Right cardiac atrium (tissue), 5 donors: ENCODE results near the gene PLIN4. TPM values are rescaled to one million over a fixed set of nuclear protein-coding genes. Genes with fewer than 3 reads are reported as not detected.

Source experiments
- ATAC-seq, 2 donors: fragments of 200-7000 bp; cut with Tn5 transposase; one replicate each; pipeline versions ENCODE4 v1.8.0 to v1.9.1; 2020; ENCODE audit warnings: moderate library complexity in 2 of 2, mild to moderate bottlenecking in 1 of 2
- DNase-seq, 3 donors: peaks; one replicate each; pipeline ENCODE4 v3.0.0-alpha.2; 2020
- H3K27ac ChIP-seq: one replicate; pipeline ENCODE4 v1.5.1; 2013; ENCODE audit warnings: mild to moderate bottlenecking, low read length, control low read depth, moderate library complexity
- H3K27me3 ChIP-seq: one replicate; pipeline ENCODE4 v1.6.1; 2013; ENCODE audit not compliant: control insufficient read depth, insufficient read depth
- H3K4me1 ChIP-seq: one replicate; pipeline ENCODE4 v1.6.1; 2013; ENCODE audit warnings: low read length; ENCODE audit not compliant: control insufficient read depth, insufficient read depth
- H3K4me3 ChIP-seq: one replicate; pipeline ENCODE4 v1.5.1; 2013; ENCODE audit warnings: low read length, control low read depth
- H3K9me3 ChIP-seq: one replicate; pipeline ENCODE4 v1.6.1; 2013; ENCODE audit warnings: low read length; ENCODE audit not compliant: control insufficient read depth
- WGBS: extraction: QIAGEN DNeasy Blood & Tissue Kit; methylation state at CpG from one replicate; pipeline ENCODE4 v1.1.7; 2013; 5-methylcytosine and 5-hydroxymethylcytosine counted together
- intact Hi-C, 4 donors: fragments of 100-400 bp; cut with DNase I; formaldehyde crosslinking; loops; one replicate each; pipeline versions ENCODE4 v1.11.0 to v1.14.0; 2022 to 2023
- polyA plus RNA-seq: library from polyadenylated mRNA; stranded (reverse); fragments of 200-250 nt; gene quantifications from one replicate; pipeline ENCODE4 v1.2.3, GENCODE V29; 2013
- total RNA-seq, 4 donors: library from RNA; stranded (reverse); fragmentation: NEBNext Ultra II Directional; extraction: Animal tissue kit (Norgen Biotek cat#: 25700); gene quantifications; one replicate each; pipeline ENCODE4 v1.2.1, GENCODE V29; 2021
- donor health status: healthy with polysubstance abuse.
- donor health status: DM: no; HTN: yes; CAD: no.
- donor health status: DM: no; HTN: no; CAD: no.
- donor health status: DM: no; HTN: yes; CAD: no; lungs with severe emphysema.
- donor health status: DM: yes; HTN: yes; CAD: no.

The PLIN4 gene
- total and polyA plus RNA-seq, 5 donors: 102 to 201 (median 115) TPM

DNA sequence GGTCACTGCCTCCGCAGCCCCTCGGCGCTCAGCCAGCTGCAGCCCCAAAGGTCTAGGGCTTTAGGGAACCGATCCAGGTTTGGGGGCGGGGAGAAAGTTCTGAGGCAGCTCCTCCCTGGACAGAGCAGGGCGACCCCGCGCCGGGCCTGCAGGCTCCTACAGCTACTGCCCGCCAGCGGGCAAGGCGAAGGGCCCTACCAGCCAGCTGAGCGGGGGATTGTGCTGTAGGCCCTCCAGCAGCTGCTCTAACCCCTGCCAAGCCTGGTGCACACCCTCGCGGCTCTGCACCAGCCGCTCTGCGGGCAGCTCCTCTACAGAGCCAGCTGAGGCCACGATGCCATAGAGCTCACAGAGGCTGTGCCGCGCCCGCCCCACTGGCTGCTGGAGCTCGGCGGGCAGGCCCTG is 14.0 kb downstream of the PLIN4 start:
- ATAC-seq: no peak
- Histone ChIP-seq H3K4me3 (no peak overlapping the region), H3K27me3 (no peaks in the 10 kb centered on the region), H3K4me1 (no peaks in the 10 kb centered on the region), H3K27ac (no peak overlapping the region), H3K9me3 (no peaks in the 10 kb centered on the region)
- peak in 1 of 3 donors; percentile 71 for DNase-seq
- intact Hi-C loops: no loop called here
- 89% methylated on average over 23 of the region's 23 CpGs for WGBS

DNA sequence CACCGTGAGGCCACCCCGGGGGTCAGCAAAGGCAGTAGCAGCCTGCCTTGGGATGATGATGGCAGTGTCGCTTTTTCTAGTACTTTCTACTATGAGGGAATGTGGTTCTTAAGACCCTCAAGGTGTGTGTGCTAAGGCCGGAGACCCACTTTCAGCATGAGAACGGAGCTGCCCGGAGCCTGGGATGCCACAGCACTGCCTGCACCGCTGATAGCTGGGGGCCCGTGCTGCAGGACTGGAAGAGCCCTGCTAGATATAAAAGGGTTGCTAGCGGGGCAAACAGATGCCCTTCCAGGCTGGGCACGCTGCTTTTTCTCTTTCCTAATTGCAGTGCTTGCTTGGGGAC is 14.5 kb downstream of the PLIN4 start:
- H3K9me3 ChIP-seq: no peaks in the 10 kb centered on the region
- no peaks in the 10 kb centered on the region for H3K27me3 ChIP-seq
- no peaks in the 10 kb centered on the region for H3K4me1 ChIP-seq
- H3K4me3 ChIP-seq: no peak overlapping the region
- ATAC-seq: no peak
- WGBS: 90% methylated on average over 10 of the region's 10 CpGs
- DNase-seq: no peak
- intact Hi-C loops: no loop called here
- H3K27ac ChIP-seq: no peak overlapping the region

DNA sequence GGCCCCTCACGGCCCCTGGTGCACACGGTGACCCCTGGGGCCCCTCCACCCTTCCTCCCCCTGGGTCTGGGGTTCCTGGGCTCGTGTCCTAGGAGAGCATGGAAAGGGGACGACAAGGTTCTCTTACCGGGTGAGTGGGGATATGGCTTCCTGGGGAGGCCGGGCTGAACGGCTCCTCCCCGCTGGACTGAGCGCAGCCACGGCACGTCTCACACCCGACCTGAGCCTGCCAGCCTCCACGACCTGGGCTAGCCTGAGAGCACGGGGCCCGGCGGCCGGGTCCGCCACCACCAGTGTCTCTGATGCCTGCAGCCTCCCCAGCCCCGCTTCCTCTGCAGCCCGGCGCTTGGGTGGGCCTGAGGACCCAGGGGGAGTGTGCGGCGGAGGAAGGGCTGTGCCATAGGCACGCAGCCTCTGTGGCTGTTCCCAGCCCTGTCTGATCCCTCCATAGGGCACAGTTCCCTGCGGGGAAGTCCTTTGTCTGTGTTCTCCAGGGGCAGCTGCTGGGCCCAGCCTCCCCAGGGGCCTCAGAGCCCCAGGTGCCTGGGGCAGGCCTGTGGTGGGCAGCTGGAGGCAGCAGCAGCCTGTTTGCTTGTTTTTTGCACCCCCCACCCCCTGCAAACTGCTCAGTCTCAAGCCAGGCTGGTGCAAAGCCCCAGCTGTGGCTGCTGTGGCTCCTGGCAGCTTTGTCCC is 15.0 kb downstream of the PLIN4 start:
- H3K27me3 ChIP-seq: no peaks in the 10 kb centered on the region
- DNase-seq: peak in 1 of 3 donors; percentile 22
- H3K4me1 ChIP-seq: no peaks in the 10 kb centered on the region
- no peak for ATAC-seq
- H3K4me3 ChIP-seq: no peak overlapping the region
- H3K9me3 ChIP-seq: no peaks in the 10 kb centered on the region
- no peak overlapping the region for H3K27ac ChIP-seq
- intact Hi-C loops: no loop called here
- 88% methylated on average over 25 of the region's 25 CpGs for WGBS

DNA sequence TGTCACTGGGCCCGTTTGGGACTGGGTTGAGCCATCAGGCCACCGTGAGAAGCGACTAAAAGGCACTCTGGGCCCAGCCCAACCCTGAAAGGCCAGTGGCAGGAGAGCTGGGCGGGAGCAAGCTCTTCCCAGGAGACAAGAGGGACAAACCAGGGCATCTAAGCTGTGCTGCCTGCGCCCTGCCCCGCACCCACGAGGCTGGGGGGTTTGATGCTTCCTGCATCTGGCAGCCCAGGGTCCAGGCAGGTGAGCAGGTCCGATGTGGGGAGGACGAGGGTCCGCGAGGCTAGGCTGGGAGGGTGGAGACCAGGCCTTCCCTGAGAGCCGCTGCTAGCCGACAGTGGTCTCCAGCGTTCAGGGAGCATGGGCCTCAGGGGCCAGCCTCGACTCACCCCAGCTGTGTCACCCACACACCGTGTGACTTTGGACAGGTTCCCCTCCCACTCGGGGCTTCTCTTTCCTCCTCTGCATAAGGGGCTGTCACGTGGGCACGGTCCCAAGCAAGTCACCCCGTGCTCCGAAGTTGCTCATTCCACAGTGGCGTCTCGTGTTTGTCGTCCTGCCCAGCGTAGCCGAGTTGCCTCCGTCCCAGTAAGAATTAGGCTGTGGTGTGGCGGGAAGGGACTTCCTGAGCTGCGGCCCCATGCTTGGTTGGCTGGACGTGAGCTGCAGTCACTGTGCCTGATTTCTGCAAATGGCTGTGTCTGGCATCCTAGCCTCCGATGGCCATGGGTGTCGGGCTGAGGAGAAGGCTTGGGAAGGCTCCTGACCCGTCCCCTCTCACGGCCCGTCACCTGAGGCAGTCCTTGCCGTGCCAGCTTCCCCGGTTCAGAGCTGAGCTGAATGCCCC is 15.8 kb downstream of the PLIN4 start:
- no peak overlapping the region for H3K27ac ChIP-seq
- H3K4me3 ChIP-seq: no peak overlapping the region
- 83% methylated on average over 37 of the region's 37 CpGs for WGBS
- no peak for DNase-seq
- H3K27me3 ChIP-seq: no peaks in the 10 kb centered on the region
- H3K9me3 ChIP-seq: no peaks in the 10 kb centered on the region
- no peak for ATAC-seq
- no peaks in the 10 kb centered on the region for H3K4me1 ChIP-seq
- intact Hi-C loops: no loop called here

DNA sequence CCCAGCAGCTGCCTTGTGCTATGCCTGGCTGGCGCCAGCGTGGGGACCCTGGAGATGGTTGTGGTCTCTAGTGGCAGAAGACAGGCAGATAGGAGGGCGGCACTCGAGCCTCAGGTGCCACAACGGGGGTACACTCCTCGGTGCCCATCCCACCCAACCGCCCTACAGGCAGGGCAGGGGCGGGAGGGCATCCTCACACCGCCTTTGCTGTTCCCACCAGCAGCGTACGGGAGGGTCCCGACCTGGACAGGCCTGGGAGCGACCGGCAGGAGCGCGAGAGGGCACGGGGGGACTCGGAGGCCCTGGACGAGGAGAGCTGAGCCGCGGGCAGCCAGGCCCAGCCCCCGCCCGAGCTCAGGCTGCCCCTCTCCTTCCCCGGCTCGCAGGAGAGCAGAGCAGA is 16.6 kb downstream of the PLIN4 start:
- WGBS: 82% methylated on average over 25 of the region's 25 CpGs
- H3K9me3 ChIP-seq: no peaks in the 10 kb centered on the region
- H3K4me1 ChIP-seq: no peaks in the 10 kb centered on the region
- DNase-seq: no peak
- intact Hi-C loops: no loop called here
- H3K27me3 ChIP-seq: no peaks in the 10 kb centered on the region
- no peak overlapping the region for H3K27ac ChIP-seq
- ATAC-seq: peak in 1 of 2 donors; percentile 4
- H3K4me3 ChIP-seq: no peak overlapping the region

DNA sequence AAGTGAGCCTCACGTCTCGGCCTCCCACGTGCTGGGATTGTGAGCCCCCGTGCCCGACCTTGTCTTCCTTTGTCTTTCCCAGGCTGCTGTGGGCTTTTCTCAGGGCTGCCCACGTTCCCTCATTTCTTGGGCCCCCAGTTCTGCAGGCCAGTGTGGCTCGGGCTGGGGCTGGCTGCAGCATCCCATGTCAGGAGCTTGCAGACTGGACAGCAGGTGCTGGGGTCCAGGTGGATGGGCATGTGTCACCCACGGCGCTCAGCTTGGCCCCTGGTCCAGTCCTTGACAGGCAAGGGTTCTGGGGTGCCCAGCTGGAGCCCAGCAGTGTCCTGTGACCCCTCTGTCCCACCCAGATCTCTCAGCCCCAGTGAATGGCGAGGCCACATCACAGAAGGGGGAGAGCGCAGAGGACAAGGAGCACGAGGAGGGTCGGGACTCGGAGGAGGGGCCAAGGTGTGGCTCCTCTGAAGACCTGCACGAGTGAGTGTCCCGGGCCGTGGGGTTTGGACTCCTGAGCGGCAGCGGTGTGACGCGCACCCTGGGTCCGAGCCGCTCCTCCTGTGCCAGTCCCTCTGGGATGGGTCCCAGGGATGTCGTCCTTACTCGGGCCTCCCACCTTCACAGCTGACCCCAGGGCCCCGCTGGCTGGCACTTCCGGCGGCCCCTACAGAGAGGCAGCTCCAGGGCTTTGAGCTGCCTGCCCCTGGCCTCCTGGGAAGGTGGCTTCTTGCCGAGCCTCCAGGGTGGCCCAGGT is 17.3 kb downstream of the PLIN4 start:
- intact Hi-C loops: no loop called here
- Histone ChIP-seq H3K4me1 (no peaks in the 10 kb centered on the region), H3K27ac (no peak overlapping the region), H3K4me3 (no peak overlapping the region), H3K9me3 (no peaks in the 10 kb centered on the region), H3K27me3 (no peaks in the 10 kb centered on the region)
- WGBS: 93% methylated on average over 29 of the region's 29 CpGs
- DNase-seq (no peak), ATAC-seq (peak; percentile 2 to 10)

DNA sequence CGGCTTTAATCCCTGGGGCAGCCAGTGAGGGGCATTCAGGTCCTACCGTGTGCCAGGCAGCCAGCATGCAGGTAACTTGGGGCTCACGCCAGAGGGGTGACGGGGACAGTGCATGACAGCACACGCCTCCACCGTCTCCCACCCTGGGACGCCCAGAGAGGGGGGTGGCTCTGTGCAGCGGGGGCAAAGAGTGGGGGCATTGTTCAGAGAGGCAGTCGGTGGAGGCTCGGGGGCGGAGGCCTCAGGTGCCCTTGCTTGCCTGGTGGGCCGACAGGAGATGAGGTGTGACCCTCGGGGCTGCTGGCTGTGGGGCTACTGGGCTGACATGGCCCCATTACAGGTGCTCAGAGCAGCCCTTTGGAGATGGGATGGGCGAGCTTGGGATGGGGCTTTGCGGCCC is 18.4 kb downstream of the PLIN4 start:
- WGBS: 90% methylated on average over 15 of the region's 15 CpGs

DNA sequence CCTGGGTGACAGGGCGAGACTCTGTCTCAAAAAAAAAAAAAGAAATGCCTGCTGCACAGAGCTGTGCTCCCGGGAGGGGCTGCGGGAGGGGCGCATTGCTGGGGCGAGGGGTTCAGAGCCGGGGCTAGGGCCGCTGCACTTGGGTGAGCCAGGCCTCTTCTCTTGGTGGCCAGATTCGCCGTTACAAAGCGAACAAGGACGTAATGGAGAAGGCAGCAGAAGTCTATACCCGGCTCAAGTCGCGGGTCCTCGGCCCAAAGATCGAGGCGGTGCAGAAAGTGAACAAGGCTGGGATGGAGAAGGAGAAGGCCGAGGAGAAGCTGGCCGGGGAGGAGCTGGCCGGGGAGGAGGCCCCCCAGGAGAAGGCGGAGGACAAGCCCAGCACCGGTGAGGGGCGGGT is 19.0 kb downstream of the PLIN4 start:
- ATAC-seq: no peak
- Histone ChIP-seq H3K27ac (no peak overlapping the region), H3K9me3 (no peaks in the 10 kb centered on the region), H3K4me3 (no peak overlapping the region), H3K4me1 (no peaks in the 10 kb centered on the region), H3K27me3 (no peaks in the 10 kb centered on the region)
- intact Hi-C loops: no loop called here
- DNase-seq: no peak
- WGBS: 96% methylated on average over 23 of the region's 23 CpGs

More for the DNA sequence above, 18.4 kb downstream of the PLIN4 start:
- no peaks in the 10 kb centered on the region for H3K9me3 ChIP-seq
- no peaks in the 10 kb centered on the region for H3K4me1 ChIP-seq
- intact Hi-C loops: no loop called here
- no peak overlapping the region for H3K27ac ChIP-seq
- ATAC-seq (peak in 1 of 2 donors; percentile 5), DNase-seq (no peak)
- no peak overlapping the region for H3K4me3 ChIP-seq
- H3K27me3 ChIP-seq: no peaks in the 10 kb centered on the region

DNA sequence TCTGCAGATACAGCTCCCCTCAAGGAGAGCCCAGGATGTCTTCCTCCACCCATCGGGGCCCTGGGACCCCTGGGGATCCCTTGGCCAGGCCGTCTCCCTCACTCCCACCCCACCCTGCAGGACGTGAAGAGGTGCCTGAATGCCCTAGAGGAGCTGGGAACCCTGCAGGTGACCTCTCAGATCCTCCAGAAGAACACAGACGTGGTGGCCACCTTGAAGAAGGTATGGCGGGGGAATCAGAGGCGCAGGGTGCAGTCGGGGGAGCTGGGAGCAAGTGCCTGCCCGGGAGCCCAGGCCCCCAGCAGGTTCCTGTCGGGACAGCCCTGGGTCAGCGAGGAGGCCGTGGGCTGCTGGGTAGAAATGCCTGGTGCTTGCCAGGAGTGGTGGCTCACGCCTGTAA is 19.6 kb downstream of the PLIN4 start:
- Histone ChIP-seq H3K4me3 (no peak overlapping the region), H3K27ac (no peak overlapping the region), H3K27me3 (no peaks in the 10 kb centered on the region), H3K9me3 (no peaks in the 10 kb centered on the region), H3K4me1 (no peaks in the 10 kb centered on the region)
- 95% methylated on average over 12 of the region's 12 CpGs for WGBS
- DNase-seq (no peak), ATAC-seq (no peak)
- intact Hi-C loops: no loop called here

DNA sequence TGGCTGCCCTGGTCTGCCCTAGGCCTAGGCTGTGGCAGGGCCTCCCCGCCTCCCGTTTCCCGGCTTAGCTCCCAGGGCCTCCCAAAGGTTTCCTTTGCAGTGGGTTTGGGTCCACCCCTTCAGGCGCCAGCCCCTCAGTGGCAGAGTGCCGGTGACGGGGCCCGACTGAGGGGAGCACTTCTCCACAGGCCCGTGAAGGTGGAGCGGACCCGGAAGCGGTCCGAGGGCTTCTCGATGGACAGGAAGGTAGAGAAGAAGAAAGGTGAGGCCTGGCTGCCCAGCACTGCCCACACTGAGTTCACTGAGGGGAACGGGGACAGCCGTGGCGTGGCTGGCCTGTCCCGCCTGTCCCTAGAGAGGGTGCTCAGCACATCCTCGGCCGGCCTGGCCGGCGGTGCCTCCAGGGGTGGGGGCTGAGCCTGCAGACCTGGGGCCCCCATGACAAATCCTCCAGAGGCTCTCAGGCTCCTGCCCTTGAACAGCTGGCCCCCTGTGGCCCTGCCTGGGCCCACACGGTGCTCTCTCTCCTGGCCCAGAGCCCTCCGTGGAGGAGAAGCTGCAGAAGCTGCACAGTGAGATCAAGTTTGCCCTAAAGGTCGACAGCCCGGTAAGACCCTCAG is 20.4 kb downstream of the PLIN4 start:
- DNase-seq: no peak
- Histone ChIP-seq H3K27me3 (no peaks in the 10 kb centered on the region), H3K9me3 (no peaks in the 10 kb centered on the region), H3K27ac (no peak overlapping the region), H3K4me1 (no peaks in the 10 kb centered on the region), H3K4me3 (no peak overlapping the region)
- 90% methylated on average over 25 of the region's 25 CpGs for WGBS
- no peak for ATAC-seq
- intact Hi-C loops: no loop called here

DNA sequence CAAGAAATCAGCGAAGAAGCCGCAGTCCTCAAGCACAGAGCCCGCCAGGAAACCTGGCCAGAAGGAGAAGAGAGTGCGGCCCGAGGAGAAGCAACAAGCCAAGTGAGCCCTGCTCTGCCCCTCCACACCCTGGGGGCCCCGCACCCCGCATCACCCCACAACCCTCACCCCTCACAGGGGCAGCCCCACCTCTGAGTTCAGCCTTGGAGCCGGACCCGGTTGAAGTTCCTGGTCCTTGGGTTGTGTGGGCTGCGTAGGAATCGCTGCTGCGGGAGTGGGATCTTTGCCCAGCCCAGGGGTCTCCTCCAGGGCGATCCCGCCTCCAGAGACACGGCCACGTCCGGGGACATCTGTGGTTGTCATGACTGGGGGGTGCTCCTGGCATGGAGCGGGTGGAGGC is 22.0 kb downstream of the PLIN4 start:
- H3K9me3 ChIP-seq: no peaks in the 10 kb centered on the region
- intact Hi-C loops: no loop called here
- H3K4me1 ChIP-seq: no peaks in the 10 kb centered on the region
- no peak overlapping the region for H3K27ac ChIP-seq
- 85% methylated on average over 18 of the region's 18 CpGs for WGBS
- peak in 1 of 3 donors; percentile 36 for DNase-seq
- no peaks in the 10 kb centered on the region for H3K27me3 ChIP-seq
- no peak for ATAC-seq
- H3K4me3 ChIP-seq: no peak overlapping the region
